Activated CD8-positive, alpha-beta memory T cell treated with anti-CD3 and anti-CD28 coated beads, Interleukin-2, amount 50 U/mL, for 24 hours (primary cell): Measurements from ENCODE around the gene GPR152.
"Not testable (repeated sequence)": the region's sequence is repeated elsewhere in the genome, so short reads cannot be mapped to it uniquely, and the experiment has no call there.

Source experiments
- DNase-seq: peaks from one replicate; pipeline ENCODE4 v3.0.0-alpha.2; 2020; ENCODE audit errors: extremely low read depth

The GPR152 gene

GRCh38 chr11:67427364-67427859 lies 25.1 kb downstream of the GPR152 start:
- DNase-seq, result not testable (repeated sequence)

- no peak for DNase-seq
These were observed 28.5 kb downstream of the GPR152 start for GRCh38 chr11:67423891-67424613.

- DNase-seq, result no peak
These were observed 29.1 kb downstream of the GPR152 start for GRCh38 chr11:67423466-67423865.

GRCh38 chr11:67422891-67423290 lies 29.6 kb downstream of the GPR152 start:
- DNase-seq, result no peak

- DNase-seq, result no peak
These were observed 31.0 kb downstream of the GPR152 start for GRCh38 chr11:67421430-67422031.

- DNase-seq, result peak; percentile 93
These were observed 31.7 kb downstream of the GPR152 start for GRCh38 chr11:67420646-67421429.

- DNase-seq, result no peak
These were observed 32.3 kb downstream of the GPR152 start for GRCh38 chr11:67420147-67420645.

GRCh38 chr11:67419325-67420049 lies 33.0 kb downstream of the GPR152 start:
- DNase-seq, result no peak

- DNase-seq, result no peak
These were observed 33.9 kb downstream of the GPR152 start for GRCh38 chr11:67418476-67419281.

- no peak for DNase-seq
These were observed 35.1 kb downstream of the GPR152 start for GRCh38 chr11:67417425-67417824.

- no peak for DNase-seq
These were observed 35.9 kb downstream of the GPR152 start for GRCh38 chr11:67416416-67417335.

- no peak for DNase-seq
These were observed 36.8 kb downstream of the GPR152 start, which contains the start of gene CARNS1 for GRCh38 chr11:67415501-67416304. TSS of gene CARNS1 (plus strand) at chr11:67415678. CDS start at chr11:67416200, 522 bp downstream.

- no peak for DNase-seq
These were observed 39.2 kb downstream of the GPR152 start for GRCh38 chr11:67413266-67413849.

- DNase-seq, result no peak
These were observed 39.9 kb downstream of the GPR152 start for GRCh38 chr11:67412495-67413179.

GRCh38 chr11:67411785-67412152 lies 40.8 kb downstream of the GPR152 start:
- no peak for DNase-seq

- DNase-seq, result no peak
These were observed 41.3 kb downstream of the GPR152 start for GRCh38 chr11:67410984-67411784.

- DNase-seq, result no peak
These were observed 42.1 kb downstream of the GPR152 start for GRCh38 chr11:67410369-67410831.
